HCT116 (cell line): ENCODE results near the gene CDC42BPB. TPM values are rescaled to one million over a fixed set of nuclear protein-coding genes. Genes with fewer than 3 reads are reported as not detected.
A peak's percentile ranks its signal among the peaks of the same experiment; 100 is the strongest.

Experiments
- ATAC-seq: fragments of 200-7000 bp; cut with Tn5 transposase; 2 replicates; pipeline ENCODE4 v1.9.1; 2020; ENCODE audit warnings: mild to moderate bottlenecking, moderate library complexity
- BruUV-seq: library from RNA; stranded (reverse); fragments of 400-500 nt; replicated peaks from 2 replicates; lab custom pipeline; 2021; lab: Mats Ljungman, UMichigan
- CTCF ChIA-PET: fragments of 300-600 bp; sonication (Branson Sonifier 250); formaldehyde crosslinking; loops from one replicate; lab custom pipeline; 2021; ENCODE audit warnings: antibody characterized with exemption; lab: Charles Lee
- POLR2A ChIA-PET: fragments of 300-600, 350-600 bp; sonication (Branson Sonifier 250); formaldehyde crosslinking; loops from one replicate; lab custom pipeline; 2021; ENCODE audit warnings: antibody characterized with exemption; lab: Charles Lee
- RAD21 ChIA-PET, 2 experiments: fragments of 300-600 bp; sonication (Branson Sonifier 250); formaldehyde crosslinking; loops; one replicate each; lab custom pipeline; 2023; ENCODE audit warnings: low total read pairs in 2 of 2; ENCODE audit not compliant: uncharacterized antibody in 2 of 2, unreplicated experiment in 2 of 2, low non-redundant PET in 1 of 2; lab: Charles Lee
- DNase-seq: peaks from one replicate; pipeline ENCODE4 v3.0.0-alpha.2; 2010; ENCODE audit warnings: low read depth, low spot score
- H2AFZ ChIP-seq: fragments of 200-600 bp; shearing (Covaris generic), sonication (generic); 2 replicates; pipeline ENCODE4 v1.6.1; 2017; ENCODE audit warnings: low read depth, mixed run types, mixed read lengths, antibody characterized with exemption, low read length; ENCODE audit not compliant: poor library complexity, severe bottlenecking
- H3K27ac ChIP-seq: 2 replicates; pipeline ENCODE4 v1.5.1; 2012; ENCODE audit warnings: low read depth, low read length
- H3K27me3 ChIP-seq: fragments of 200-600 bp; sonication (generic); 2 replicates; pipeline ENCODE4 v1.6.1; 2016; ENCODE audit warnings: mixed run types, low read length, mixed read lengths; ENCODE audit not compliant: insufficient read depth
- H3K36me3 ChIP-seq, 2 experiments: fragments of 200-500 bp in 1 of 2; fragments of 200-600 bp in 1 of 2; sonication (Bioruptor generic) in 1 of 2; sonication (generic) in 1 of 2; 2 replicates each; pipeline versions ENCODE4 v1.5.1 to v1.6.1; 2014 to 2016; ENCODE audit warnings: low read length in 2 of 2, inconsistent platforms in 1 of 2, mixed read lengths in 1 of 2, mixed run types in 1 of 2; ENCODE audit not compliant: insufficient read depth in 2 of 2, control insufficient read depth in 1 of 2
- H3K4me1 ChIP-seq, 2 experiments: fragments of 200-600 bp in 1 of 2; sonication (generic) in 1 of 2; 2 replicates each; pipeline versions ENCODE4 v1.5.1 to v1.6.1; 2012 to 2017; ENCODE audit warnings: low read length in 2 of 2, inconsistent platforms in 1 of 2, mild to moderate bottlenecking in 1 of 2, mixed read lengths in 1 of 2, mixed run types in 1 of 2, moderate library complexity in 1 of 2; ENCODE audit not compliant: insufficient read depth in 2 of 2, control insufficient read depth in 1 of 2
- H3K4me2 ChIP-seq: fragments of 200-600 bp; sonication (generic); 2 replicates; pipeline ENCODE4 v1.6.1; 2017; ENCODE audit warnings: mixed run types, low read length, mixed read lengths
- H3K4me3 ChIP-seq, 2 experiments: fragments of 200-600 bp in 1 of 2; sonication (generic) in 1 of 2; replicated peaks in 1 of 2; 2 replicates each; pipeline ENCODE4 v1.5.1; 2011 to 2016; ENCODE audit warnings: low read length in 2 of 2, control low read depth in 1 of 2, low read depth in 1 of 2, mild to moderate bottlenecking in 1 of 2, mixed read lengths in 1 of 2, mixed run types in 1 of 2
- H3K79me2 ChIP-seq: fragments of 200-600 bp; sonication (generic); 2 replicates; pipeline ENCODE4 v1.6.1; 2017; ENCODE audit warnings: mild to moderate bottlenecking, mixed run types, low read length, moderate library complexity, mixed read lengths; ENCODE audit not compliant: insufficient read depth
- H3K9ac ChIP-seq: fragments of 200-600 bp; sonication (generic); 2 replicates; pipeline ENCODE4 v1.6.1; 2016; ENCODE audit warnings: low read length, mixed read lengths
- H3K9me2 ChIP-seq: fragments of 200-600 bp; sonication (generic), shearing (Covaris generic); 2 replicates; pipeline ENCODE4 v1.6.1; 2017; ENCODE audit warnings: mixed run types, mild to moderate bottlenecking, moderate library complexity; ENCODE audit not compliant: insufficient read depth
- H3K9me3 ChIP-seq, 2 experiments: fragments of 200-500 bp in 1 of 2; fragments of 200-600 bp in 1 of 2; sonication (Bioruptor generic) in 1 of 2; sonication (generic) in 1 of 2; 2 replicates each; pipeline ENCODE4 v1.6.1; 2014 to 2017; ENCODE audit warnings: low read length in 2 of 2, mixed read lengths in 2 of 2, inconsistent platforms in 1 of 2, low read depth in 1 of 2, mild to moderate bottlenecking in 1 of 2, mixed run types in 1 of 2, moderate library complexity in 1 of 2; ENCODE audit not compliant: control insufficient read depth in 1 of 2, insufficient read depth in 1 of 2
- H4K20me1 ChIP-seq: fragments of 200-600 bp; sonication (generic), shearing (Covaris generic); 2 replicates; pipeline ENCODE4 v1.6.1; 2017; ENCODE audit warnings: mixed run types, mild to moderate bottlenecking, moderate library complexity; ENCODE audit not compliant: insufficient read depth
- CEBPB ChIP-seq: IDR thresholded peaks from 2 replicates; pipeline ENCODE4 v1.6.1; 2012; ENCODE audit warnings: low read depth
- ELF1 ChIP-seq: IDR thresholded peaks from 2 replicates; pipeline ENCODE4 v1.6.1; 2012; ENCODE audit warnings: low read depth, borderline replicate concordance
- EZH2phosphoT487 ChIP-seq: fragments of 200-600 bp; IDR thresholded peaks from 2 replicates; pipeline ENCODE4 v1.6.1; 2018; ENCODE audit warnings: antibody characterized with exemption, borderline replicate concordance
- JUND ChIP-seq: IDR thresholded peaks from 2 replicates; pipeline ENCODE4 v1.6.1; 2012
- SP1 ChIP-seq: IDR thresholded peaks from 2 replicates; pipeline ENCODE4 v1.6.1; 2012; ENCODE audit warnings: low read depth
- YY1 ChIP-seq: IDR thresholded peaks from 2 replicates; pipeline ENCODE4 v1.6.1; 2011; ENCODE audit warnings: low read length, low read depth, moderate library complexity, mild to moderate bottlenecking; ENCODE audit not compliant: insufficient replicate concordance; ENCODE audit errors: extremely low read depth
- intact Hi-C: fragments of 100-400 bp; cut with micrococcal nuclease; formaldehyde crosslinking; loops from 2 replicates; pipeline ENCODE4 v1.10.0; 2022
- total RNA-seq: library from RNA; stranded (reverse); gene quantifications from one replicate; pipeline ENCODE4 v1.2.1, GENCODE V29; 2021; ENCODE audit not compliant: unreplicated experiment
- TF ChIP-seq, protein P1 (sequence below): IDR thresholded peaks from 2 replicates; pipeline ENCODE4 v1.6.1; 2012
- TF ChIP-seq, protein P2 (sequence below), 3 experiments: fragments of 200-600 bp in 1 of 3; sonication (generic) in 1 of 3; IDR thresholded peaks in 2 of 3; conservative IDR thresholded peaks in 1 of 3; 2 replicates each; pipeline ENCODE4 v1.5.1; 2012 to 2017; ENCODE audit warnings: low read depth in 2 of 3, low read length in 2 of 3, antibody characterized with exemption in 1 of 3, borderline replicate concordance in 1 of 3, control low read depth in 1 of 3, mild to moderate bottlenecking in 1 of 3, mixed read lengths in 1 of 3, mixed run types in 1 of 3, moderate library complexity in 1 of 3; ENCODE audit not compliant: insufficient read depth in 1 of 3

The CDC42BPB gene
- total RNA-seq, 1 experiment from 2014 or later, result 85.6 TPM

DNA sequence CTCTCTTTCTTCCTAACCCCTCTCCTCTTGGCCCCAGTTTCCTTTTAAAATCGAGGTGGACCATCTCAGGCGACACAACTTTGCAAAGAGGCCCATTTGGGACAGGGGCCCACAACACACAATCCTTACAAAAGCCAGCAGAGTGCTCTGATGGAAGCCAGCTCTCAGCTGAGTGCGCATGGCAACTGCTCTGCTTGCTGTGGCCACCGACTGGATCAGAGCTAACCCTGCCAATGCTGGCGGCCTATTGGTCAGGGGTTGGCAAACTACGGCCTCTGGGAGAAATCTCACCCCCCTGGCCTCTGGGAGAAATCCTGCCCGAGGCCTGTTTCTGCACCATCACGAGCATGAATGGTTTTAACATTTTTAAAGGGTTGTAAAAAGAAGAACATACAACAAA lies 79.9 kb downstream of the CDC42BPB start (continued):
- TF ChIP-seq CEBPB, result no peak
- TF ChIP-seq, protein P1, sequence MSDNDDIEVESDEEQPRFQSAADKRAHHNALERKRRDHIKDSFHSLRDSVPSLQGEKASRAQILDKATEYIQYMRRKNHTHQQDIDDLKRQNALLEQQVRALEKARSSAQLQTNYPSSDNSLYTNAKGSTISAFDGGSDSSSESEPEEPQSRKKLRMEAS, result no peak
- no peak for TF ChIP-seq EZH2phosphoT487
- TF ChIP-seq JUND, result no peak
- TF ChIP-seq SP1, result no peak
- TF ChIP-seq YY1, result no peak

DNA sequence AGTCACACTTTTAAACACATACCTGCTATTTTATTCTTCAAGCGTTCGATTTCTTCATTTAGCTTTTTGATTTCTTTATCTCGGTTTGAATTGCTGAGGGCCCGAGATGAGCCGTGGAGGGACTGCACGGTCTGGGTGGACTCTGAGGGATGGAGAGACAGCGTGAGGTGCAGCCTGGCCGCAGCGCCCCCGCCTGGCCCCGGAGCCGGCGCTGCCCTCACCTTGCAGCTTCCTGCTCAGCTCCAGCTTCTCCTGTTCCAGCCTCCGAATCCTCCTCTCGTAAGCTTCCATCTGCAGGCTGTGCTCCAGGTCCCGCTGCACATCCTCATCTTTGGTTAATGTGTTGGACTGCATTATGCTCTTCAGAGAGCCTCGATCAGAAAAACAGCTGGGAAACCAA lies 81.7 kb downstream of the CDC42BPB start:
- Histone ChIP-seq H3K9me3 (no peaks in the 10 kb centered on the region), H3K9ac (no peak overlapping the region), H3K27me3 (no peaks in the 10 kb centered on the region), H4K20me1 (no peaks in the 10 kb centered on the region), H3K27ac (no peak overlapping the region), H3K36me3 (peaks cover 21 to 40% of the 10 kb centered on the region in 2 experiments; a peak in 3 of 4 replicates), H2AFZ (no peak overlapping the region), H3K4me1 (no peaks in the 10 kb centered on the region), H3K9me2 (no peaks in the 10 kb centered on the region), H3K79me2 (no peaks in the 10 kb centered on the region), H3K4me2 (no peak overlapping the region), H3K4me3 (no peak overlapping the region)
- no peak for TF ChIP-seq ELF1
- TF ChIP-seq, protein P2, sequence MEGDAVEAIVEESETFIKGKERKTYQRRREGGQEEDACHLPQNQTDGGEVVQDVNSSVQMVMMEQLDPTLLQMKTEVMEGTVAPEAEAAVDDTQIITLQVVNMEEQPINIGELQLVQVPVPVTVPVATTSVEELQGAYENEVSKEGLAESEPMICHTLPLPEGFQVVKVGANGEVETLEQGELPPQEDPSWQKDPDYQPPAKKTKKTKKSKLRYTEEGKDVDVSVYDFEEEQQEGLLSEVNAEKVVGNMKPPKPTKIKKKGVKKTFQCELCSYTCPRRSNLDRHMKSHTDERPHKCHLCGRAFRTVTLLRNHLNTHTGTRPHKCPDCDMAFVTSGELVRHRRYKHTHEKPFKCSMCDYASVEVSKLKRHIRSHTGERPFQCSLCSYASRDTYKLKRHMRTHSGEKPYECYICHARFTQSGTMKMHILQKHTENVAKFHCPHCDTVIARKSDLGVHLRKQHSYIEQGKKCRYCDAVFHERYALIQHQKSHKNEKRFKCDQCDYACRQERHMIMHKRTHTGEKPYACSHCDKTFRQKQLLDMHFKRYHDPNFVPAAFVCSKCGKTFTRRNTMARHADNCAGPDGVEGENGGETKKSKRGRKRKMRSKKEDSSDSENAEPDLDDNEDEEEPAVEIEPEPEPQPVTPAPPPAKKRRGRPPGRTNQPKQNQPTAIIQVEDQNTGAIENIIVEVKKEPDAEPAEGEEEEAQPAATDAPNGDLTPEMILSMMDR (IDR thresholded peaks at IDR 0.05 in 2 of 3, conservative IDR thresholded peaks at IDR 0.05 in 1 of 3; ENCODE audit: borderline replicate concordance in 1 of 3, insufficient read depth in 1 of 3, low read depth in 2 of 3, low read length in 2 of 3), result 0 out of 6 replicates have a peak, but pooled peaks of 1 of the 3 experiments have one; percentile 12
- RAD21 ChIA-PET, result no interaction called here
- ATAC-seq (no peak), DNase-seq (no peak)
- CTCF ChIA-PET, result interaction anchor here (1.0 kb wide), 1 partner anchor 281 kb away, joined by 3 read pairs; no protein-coding TSS in a partner anchor
- intact Hi-C loops, result no loop called here
- BruUV-seq, result no TSS peak
- POLR2A ChIA-PET, result no interaction called here
